HCT116 (cell line): ENCODE data around the gene RAD51AP1. TPM values are rescaled to one million over a fixed set of nuclear protein-coding genes. Genes with fewer than 3 reads are reported as not detected.
A peak's percentile ranks its signal among the peaks of the same experiment; 100 is the strongest.

ENCODE experiments used
- ATAC-seq: fragments of 200-7000 bp; cut with Tn5 transposase; 2 replicates; pipeline ENCODE4 v1.9.1; 2020; ENCODE audit warnings: mild to moderate bottlenecking, moderate library complexity
- BruUV-seq: library from RNA; stranded (reverse); fragments of 400-500 nt; replicated peaks from 2 replicates; lab custom pipeline; 2021; lab: Mats Ljungman, UMichigan
- CTCF ChIA-PET: fragments of 300-600 bp; sonication (Branson Sonifier 250); formaldehyde crosslinking; loops from one replicate; lab custom pipeline; 2021; ENCODE audit warnings: antibody characterized with exemption; lab: Charles Lee
- POLR2A ChIA-PET: fragments of 300-600, 350-600 bp; sonication (Branson Sonifier 250); formaldehyde crosslinking; loops from one replicate; lab custom pipeline; 2021; ENCODE audit warnings: antibody characterized with exemption; lab: Charles Lee
- RAD21 ChIA-PET, 2 experiments: fragments of 300-600 bp; sonication (Branson Sonifier 250); formaldehyde crosslinking; loops; one replicate each; lab custom pipeline; 2023; ENCODE audit warnings: low total read pairs in 2 of 2; ENCODE audit not compliant: uncharacterized antibody in 2 of 2, unreplicated experiment in 2 of 2, low non-redundant PET in 1 of 2; lab: Charles Lee
- DNase-seq: peaks from one replicate; pipeline ENCODE4 v3.0.0-alpha.2; 2010; ENCODE audit warnings: low read depth, low spot score
- H2AFZ ChIP-seq: fragments of 200-600 bp; shearing (Covaris generic), sonication (generic); 2 replicates; pipeline ENCODE4 v1.6.1; 2017; ENCODE audit warnings: low read depth, mixed run types, mixed read lengths, antibody characterized with exemption, low read length; ENCODE audit not compliant: poor library complexity, severe bottlenecking
- H3K27ac ChIP-seq: 2 replicates; pipeline ENCODE4 v1.5.1; 2012; ENCODE audit warnings: low read depth, low read length
- H3K27me3 ChIP-seq: fragments of 200-600 bp; sonication (generic); 2 replicates; pipeline ENCODE4 v1.6.1; 2016; ENCODE audit warnings: mixed run types, low read length, mixed read lengths; ENCODE audit not compliant: insufficient read depth
- H3K36me3 ChIP-seq, 2 experiments: fragments of 200-500 bp in 1 of 2; fragments of 200-600 bp in 1 of 2; sonication (Bioruptor generic) in 1 of 2; sonication (generic) in 1 of 2; 2 replicates each; pipeline versions ENCODE4 v1.5.1 to v1.6.1; 2014 to 2016; ENCODE audit warnings: low read length in 2 of 2, inconsistent platforms in 1 of 2, mixed read lengths in 1 of 2, mixed run types in 1 of 2; ENCODE audit not compliant: insufficient read depth in 2 of 2, control insufficient read depth in 1 of 2
- H3K4me1 ChIP-seq, 2 experiments: fragments of 200-600 bp in 1 of 2; sonication (generic) in 1 of 2; 2 replicates each; pipeline versions ENCODE4 v1.5.1 to v1.6.1; 2012 to 2017; ENCODE audit warnings: low read length in 2 of 2, inconsistent platforms in 1 of 2, mild to moderate bottlenecking in 1 of 2, mixed read lengths in 1 of 2, mixed run types in 1 of 2, moderate library complexity in 1 of 2; ENCODE audit not compliant: insufficient read depth in 2 of 2, control insufficient read depth in 1 of 2
- H3K4me2 ChIP-seq: fragments of 200-600 bp; sonication (generic); 2 replicates; pipeline ENCODE4 v1.6.1; 2017; ENCODE audit warnings: mixed run types, low read length, mixed read lengths
- H3K4me3 ChIP-seq, 2 experiments: fragments of 200-600 bp in 1 of 2; sonication (generic) in 1 of 2; replicated peaks in 1 of 2; 2 replicates each; pipeline ENCODE4 v1.5.1; 2011 to 2016; ENCODE audit warnings: low read length in 2 of 2, control low read depth in 1 of 2, low read depth in 1 of 2, mild to moderate bottlenecking in 1 of 2, mixed read lengths in 1 of 2, mixed run types in 1 of 2
- H3K79me2 ChIP-seq: fragments of 200-600 bp; sonication (generic); 2 replicates; pipeline ENCODE4 v1.6.1; 2017; ENCODE audit warnings: mild to moderate bottlenecking, mixed run types, low read length, moderate library complexity, mixed read lengths; ENCODE audit not compliant: insufficient read depth
- H3K9ac ChIP-seq: fragments of 200-600 bp; sonication (generic); 2 replicates; pipeline ENCODE4 v1.6.1; 2016; ENCODE audit warnings: low read length, mixed read lengths
- H3K9me2 ChIP-seq: fragments of 200-600 bp; sonication (generic), shearing (Covaris generic); 2 replicates; pipeline ENCODE4 v1.6.1; 2017; ENCODE audit warnings: mixed run types, mild to moderate bottlenecking, moderate library complexity; ENCODE audit not compliant: insufficient read depth
- H3K9me3 ChIP-seq, 2 experiments: fragments of 200-500 bp in 1 of 2; fragments of 200-600 bp in 1 of 2; sonication (Bioruptor generic) in 1 of 2; sonication (generic) in 1 of 2; 2 replicates each; pipeline ENCODE4 v1.6.1; 2014 to 2017; ENCODE audit warnings: low read length in 2 of 2, mixed read lengths in 2 of 2, inconsistent platforms in 1 of 2, low read depth in 1 of 2, mild to moderate bottlenecking in 1 of 2, mixed run types in 1 of 2, moderate library complexity in 1 of 2; ENCODE audit not compliant: control insufficient read depth in 1 of 2, insufficient read depth in 1 of 2
- H4K20me1 ChIP-seq: fragments of 200-600 bp; sonication (generic), shearing (Covaris generic); 2 replicates; pipeline ENCODE4 v1.6.1; 2017; ENCODE audit warnings: mixed run types, mild to moderate bottlenecking, moderate library complexity; ENCODE audit not compliant: insufficient read depth
- CBX3 ChIP-seq: IDR thresholded peaks from 2 replicates; pipeline ENCODE4 v1.6.1; 2012; ENCODE audit warnings: low read depth
- EGR1 ChIP-seq: IDR thresholded peaks from 2 replicates; pipeline ENCODE4 v1.6.1; 2012; ENCODE audit warnings: low read depth
- ELF1 ChIP-seq: IDR thresholded peaks from 2 replicates; pipeline ENCODE4 v1.6.1; 2012; ENCODE audit warnings: low read depth, borderline replicate concordance
- EZH2 ChIP-seq: fragments of 200-600 bp; sonication (generic); IDR thresholded peaks from 2 replicates; pipeline ENCODE4 v1.6.1; 2017; ENCODE audit warnings: antibody characterized with exemption, mixed run types
- EZH2phosphoT487 ChIP-seq: fragments of 200-600 bp; IDR thresholded peaks from 2 replicates; pipeline ENCODE4 v1.6.1; 2018; ENCODE audit warnings: antibody characterized with exemption, borderline replicate concordance
- POLR2A ChIP-seq: IDR thresholded peaks from 2 replicates; pipeline ENCODE4 v1.7.0; 2011; ENCODE audit warnings: borderline replicate concordance; ENCODE audit not compliant: insufficient read depth, insufficient read length; ENCODE audit errors: extremely low read depth
- RAD21 ChIP-seq: IDR thresholded peaks from 2 replicates; pipeline ENCODE4 v1.6.1; 2012; ENCODE audit warnings: low read depth, mild to moderate bottlenecking
- SIN3A ChIP-seq: IDR thresholded peaks from 2 replicates; pipeline ENCODE4 v1.6.1; 2012; ENCODE audit warnings: low read depth
- SP1 ChIP-seq: IDR thresholded peaks from 2 replicates; pipeline ENCODE4 v1.6.1; 2012; ENCODE audit warnings: low read depth
- TCF7L2 ChIP-seq: IDR thresholded peaks from 2 replicates; pipeline ENCODE4 v1.7.0; 2011; ENCODE audit warnings: borderline replicate concordance, inconsistent platforms; ENCODE audit not compliant: insufficient read depth, insufficient read length; ENCODE audit errors: extremely low read depth
- ZBTB33 ChIP-seq: IDR thresholded peaks from 2 replicates; pipeline ENCODE4 v1.6.1; 2011; ENCODE audit warnings: mild to moderate bottlenecking, low read length, moderate library complexity; ENCODE audit not compliant: insufficient replicate concordance; ENCODE audit errors: extremely low read depth
- ZFX ChIP-seq: fragments of 450-650 bp; IDR thresholded peaks from 2 replicates; pipeline ENCODE4 v1.6.1; 2017
- intact Hi-C: fragments of 100-400 bp; cut with micrococcal nuclease; formaldehyde crosslinking; loops from 2 replicates; pipeline ENCODE4 v1.10.0; 2022
- total RNA-seq: library from RNA; stranded (reverse); gene quantifications from one replicate; pipeline ENCODE4 v1.2.1, GENCODE V29; 2021; ENCODE audit not compliant: unreplicated experiment
- TF ChIP-seq, protein P1 (sequence below): IDR thresholded peaks from 2 replicates; pipeline ENCODE4 v1.6.1; 2012
- TF ChIP-seq, protein P2 (sequence below): IDR thresholded peaks from 2 replicates; pipeline ENCODE4 v1.6.1; 2012
- TF ChIP-seq, protein P3 (sequence below): IDR thresholded peaks from 2 replicates; pipeline ENCODE4 v1.6.1; 2012; ENCODE audit warnings: low read depth
- TF ChIP-seq, protein P4 (sequence below), 3 experiments: fragments of 200-600 bp in 1 of 3; sonication (generic) in 1 of 3; IDR thresholded peaks in 2 of 3; conservative IDR thresholded peaks in 1 of 3; 2 replicates each; pipeline ENCODE4 v1.5.1; 2012 to 2017; ENCODE audit warnings: low read depth in 2 of 3, low read length in 2 of 3, antibody characterized with exemption in 1 of 3, borderline replicate concordance in 1 of 3, control low read depth in 1 of 3, mild to moderate bottlenecking in 1 of 3, mixed read lengths in 1 of 3, mixed run types in 1 of 3, moderate library complexity in 1 of 3; ENCODE audit not compliant: insufficient read depth in 1 of 3

Gene RAD51AP1
- total RNA-seq, 1 experiment from 2014 or later = 28.2 TPM

DNA sequence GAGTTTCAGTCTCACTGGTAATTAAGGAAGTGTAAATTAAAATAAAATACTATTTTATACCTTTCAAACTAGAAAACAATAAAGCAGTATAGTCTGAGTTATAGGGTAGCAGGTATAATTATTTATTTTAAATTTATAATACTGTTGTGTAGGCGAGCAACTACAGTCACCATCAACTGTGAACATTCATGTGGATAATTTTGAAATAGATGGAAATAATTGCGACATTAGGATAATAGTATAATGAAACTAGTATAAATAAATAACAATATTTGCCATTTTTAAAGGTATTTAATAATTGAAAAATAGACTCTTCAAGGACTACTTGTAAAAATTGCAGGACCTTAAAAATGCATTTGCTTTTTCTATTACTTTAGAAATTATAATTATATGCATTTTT lies 19.5 kb downstream of the RAD51AP1 start (continued):
- TF ChIP-seq EZH2phosphoT487 = no peak

GRCh38 chr12:4562034-4562657 lies 23.5 kb downstream of the RAD51AP1 start, which contains the start of gene DYRK4:
Gene DYRK4, plus strand, starts transcription at chr12:4562208. Its CDS starts 38 bp downstream, at chr12:4562246.
- Histone ChIP-seq H3K27ac (no peak within 1 kb of the TSS), H3K9ac (no peak within 1 kb of the TSS), H3K4me3 (no peak within 1 kb of the TSS), H2AFZ (no peak within 1 kb of the TSS), H3K36me3 (peaks cover 3 to 5% of the 10 kb centered on the region in 2 experiments; a peak in 3 of 4 replicates), H3K27me3 (no peaks in the 10 kb centered on the region), H4K20me1 (no peaks in the 10 kb centered on the region), H3K79me2 (no peaks in the 10 kb centered on the region; the same call in 1 of the 2 replicates), H3K4me1 (peaks cover 0 to 3% of the 10 kb centered on the region in 2 experiments; a peak in 1 of 4 replicates), H3K9me3 (no peaks in the 10 kb centered on the region), H3K4me2 (no peak within 1 kb of the TSS), H3K9me2 (no peaks in the 10 kb centered on the region)
- ChIA-PET CTCF (no interaction called here), POLR2A (no interaction called here), RAD21 (no interaction called here)
- BruUV-seq = no TSS peak
- intact Hi-C loops = no loop called here
- peak; percentile 81 for ATAC-seq
- no peak for DNase-seq
- TF ChIP-seq POLR2A (no peak), TCF7L2 (no peak), SIN3A (no peak), SP1 (no peak), ZFX (no peak), RAD21 (no peak), ZBTB33 (no peak), EZH2 (no peak), ELF1 (no peak), EGR1 (no peak), CBX3 (no peak)
- TF ChIP-seq, protein P1, sequence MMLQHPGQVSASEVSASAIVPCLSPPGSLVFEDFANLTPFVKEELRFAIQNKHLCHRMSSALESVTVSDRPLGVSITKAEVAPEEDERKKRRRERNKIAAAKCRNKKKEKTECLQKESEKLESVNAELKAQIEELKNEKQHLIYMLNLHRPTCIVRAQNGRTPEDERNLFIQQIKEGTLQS = no peak
- TF ChIP-seq, protein P2, sequence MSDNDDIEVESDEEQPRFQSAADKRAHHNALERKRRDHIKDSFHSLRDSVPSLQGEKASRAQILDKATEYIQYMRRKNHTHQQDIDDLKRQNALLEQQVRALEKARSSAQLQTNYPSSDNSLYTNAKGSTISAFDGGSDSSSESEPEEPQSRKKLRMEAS = no peak
- TF ChIP-seq, protein P3, sequence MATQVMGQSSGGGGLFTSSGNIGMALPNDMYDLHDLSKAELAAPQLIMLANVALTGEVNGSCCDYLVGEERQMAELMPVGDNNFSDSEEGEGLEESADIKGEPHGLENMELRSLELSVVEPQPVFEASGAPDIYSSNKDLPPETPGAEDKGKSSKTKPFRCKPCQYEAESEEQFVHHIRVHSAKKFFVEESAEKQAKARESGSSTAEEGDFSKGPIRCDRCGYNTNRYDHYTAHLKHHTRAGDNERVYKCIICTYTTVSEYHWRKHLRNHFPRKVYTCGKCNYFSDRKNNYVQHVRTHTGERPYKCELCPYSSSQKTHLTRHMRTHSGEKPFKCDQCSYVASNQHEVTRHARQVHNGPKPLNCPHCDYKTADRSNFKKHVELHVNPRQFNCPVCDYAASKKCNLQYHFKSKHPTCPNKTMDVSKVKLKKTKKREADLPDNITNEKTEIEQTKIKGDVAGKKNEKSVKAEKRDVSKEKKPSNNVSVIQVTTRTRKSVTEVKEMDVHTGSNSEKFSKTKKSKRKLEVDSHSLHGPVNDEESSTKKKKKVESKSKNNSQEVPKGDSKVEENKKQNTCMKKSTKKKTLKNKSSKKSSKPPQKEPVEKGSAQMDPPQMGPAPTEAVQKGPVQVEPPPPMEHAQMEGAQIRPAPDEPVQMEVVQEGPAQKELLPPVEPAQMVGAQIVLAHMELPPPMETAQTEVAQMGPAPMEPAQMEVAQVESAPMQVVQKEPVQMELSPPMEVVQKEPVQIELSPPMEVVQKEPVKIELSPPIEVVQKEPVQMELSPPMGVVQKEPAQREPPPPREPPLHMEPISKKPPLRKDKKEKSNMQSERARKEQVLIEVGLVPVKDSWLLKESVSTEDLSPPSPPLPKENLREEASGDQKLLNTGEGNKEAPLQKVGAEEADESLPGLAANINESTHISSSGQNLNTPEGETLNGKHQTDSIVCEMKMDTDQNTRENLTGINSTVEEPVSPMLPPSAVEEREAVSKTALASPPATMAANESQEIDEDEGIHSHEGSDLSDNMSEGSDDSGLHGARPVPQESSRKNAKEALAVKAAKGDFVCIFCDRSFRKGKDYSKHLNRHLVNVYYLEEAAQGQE = no peak
- TF ChIP-seq, protein P4, sequence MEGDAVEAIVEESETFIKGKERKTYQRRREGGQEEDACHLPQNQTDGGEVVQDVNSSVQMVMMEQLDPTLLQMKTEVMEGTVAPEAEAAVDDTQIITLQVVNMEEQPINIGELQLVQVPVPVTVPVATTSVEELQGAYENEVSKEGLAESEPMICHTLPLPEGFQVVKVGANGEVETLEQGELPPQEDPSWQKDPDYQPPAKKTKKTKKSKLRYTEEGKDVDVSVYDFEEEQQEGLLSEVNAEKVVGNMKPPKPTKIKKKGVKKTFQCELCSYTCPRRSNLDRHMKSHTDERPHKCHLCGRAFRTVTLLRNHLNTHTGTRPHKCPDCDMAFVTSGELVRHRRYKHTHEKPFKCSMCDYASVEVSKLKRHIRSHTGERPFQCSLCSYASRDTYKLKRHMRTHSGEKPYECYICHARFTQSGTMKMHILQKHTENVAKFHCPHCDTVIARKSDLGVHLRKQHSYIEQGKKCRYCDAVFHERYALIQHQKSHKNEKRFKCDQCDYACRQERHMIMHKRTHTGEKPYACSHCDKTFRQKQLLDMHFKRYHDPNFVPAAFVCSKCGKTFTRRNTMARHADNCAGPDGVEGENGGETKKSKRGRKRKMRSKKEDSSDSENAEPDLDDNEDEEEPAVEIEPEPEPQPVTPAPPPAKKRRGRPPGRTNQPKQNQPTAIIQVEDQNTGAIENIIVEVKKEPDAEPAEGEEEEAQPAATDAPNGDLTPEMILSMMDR (IDR thresholded peaks at IDR 0.05 in 2 of 3, conservative IDR thresholded peaks at IDR 0.05 in 1 of 3; ENCODE audit: borderline replicate concordance in 1 of 3, insufficient read depth in 1 of 3, low read depth in 2 of 3, low read length in 2 of 3) = no peak
